ENCODE measurements around the gene RC3H2.

The RC3H2 gene

DNA sequence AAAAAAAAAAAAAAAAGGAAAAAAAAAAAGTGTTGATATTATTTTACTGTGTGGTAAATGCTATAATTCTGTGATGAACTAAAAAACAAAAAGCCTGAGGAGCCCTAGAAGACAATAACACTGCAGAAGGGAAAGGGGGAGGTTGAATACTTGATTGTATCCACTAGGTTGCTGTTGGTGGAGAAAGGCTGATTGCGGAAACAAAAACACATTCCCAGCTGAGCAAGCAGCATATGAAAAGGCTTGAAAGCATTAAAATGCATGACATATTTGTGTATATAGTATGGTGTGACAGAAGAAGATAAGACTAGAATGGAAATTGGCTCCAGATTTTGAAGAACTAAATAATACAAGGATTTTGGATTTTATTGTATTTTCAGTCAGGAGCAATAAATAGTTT lies 44.5 kb upstream of the RC3H2 start:
- Histone ChIP-seq H3K27me3 (no peaks in the 10 kb centered on the region), H3K4me1 (ENCODE audit: control insufficient read depth in 1 of 2, insufficient read depth in 1 of 2, low read depth in 1 of 2, low read length in 1 of 2) (peaks cover 0 to 7% of the 10 kb centered on the region in 2 experiments), H3K27ac (no peak overlapping the region), H3K9me3 (no peaks in the 10 kb centered on the region), H3K36me3 (no peaks in the 10 kb centered on the region), H3K4me3 (ENCODE audit: low read depth in 1 of 2, low read length in 1 of 2) (no peak overlapping the region)
- TF ChIP-seq, protein P1, sequence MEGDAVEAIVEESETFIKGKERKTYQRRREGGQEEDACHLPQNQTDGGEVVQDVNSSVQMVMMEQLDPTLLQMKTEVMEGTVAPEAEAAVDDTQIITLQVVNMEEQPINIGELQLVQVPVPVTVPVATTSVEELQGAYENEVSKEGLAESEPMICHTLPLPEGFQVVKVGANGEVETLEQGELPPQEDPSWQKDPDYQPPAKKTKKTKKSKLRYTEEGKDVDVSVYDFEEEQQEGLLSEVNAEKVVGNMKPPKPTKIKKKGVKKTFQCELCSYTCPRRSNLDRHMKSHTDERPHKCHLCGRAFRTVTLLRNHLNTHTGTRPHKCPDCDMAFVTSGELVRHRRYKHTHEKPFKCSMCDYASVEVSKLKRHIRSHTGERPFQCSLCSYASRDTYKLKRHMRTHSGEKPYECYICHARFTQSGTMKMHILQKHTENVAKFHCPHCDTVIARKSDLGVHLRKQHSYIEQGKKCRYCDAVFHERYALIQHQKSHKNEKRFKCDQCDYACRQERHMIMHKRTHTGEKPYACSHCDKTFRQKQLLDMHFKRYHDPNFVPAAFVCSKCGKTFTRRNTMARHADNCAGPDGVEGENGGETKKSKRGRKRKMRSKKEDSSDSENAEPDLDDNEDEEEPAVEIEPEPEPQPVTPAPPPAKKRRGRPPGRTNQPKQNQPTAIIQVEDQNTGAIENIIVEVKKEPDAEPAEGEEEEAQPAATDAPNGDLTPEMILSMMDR (IDR thresholded peaks at IDR 0.05) = no peak

DNA sequence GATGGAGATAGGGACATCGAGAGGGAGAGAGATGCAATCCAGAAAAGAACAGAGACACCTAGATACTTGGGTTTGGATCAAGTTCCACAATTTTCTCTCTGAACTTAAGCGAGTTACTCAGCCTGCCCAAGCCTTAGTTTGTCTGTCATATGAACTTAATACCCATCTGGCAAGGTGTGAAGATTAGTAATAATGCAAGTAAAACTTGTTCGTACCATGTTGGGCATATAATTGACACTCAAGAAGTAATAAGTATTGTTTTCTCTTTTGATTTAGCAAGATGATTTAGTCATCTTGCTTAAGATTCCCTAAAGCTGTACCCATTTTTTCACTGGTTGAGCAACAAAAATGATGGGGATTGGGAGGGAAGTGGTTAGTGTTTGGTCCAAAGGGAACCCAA lies 43.2 kb upstream of the RC3H2 start:
- TF ChIP-seq, protein P1 (IDR thresholded peaks at IDR 0.05) = no peak
- H3K27me3 ChIP-seq = no peaks in the 10 kb centered on the region
- H3K9me3 ChIP-seq = no peaks in the 10 kb centered on the region
- no peaks in the 10 kb centered on the region for H3K4me1 ChIP-seq (ENCODE audit: control insufficient read depth in 1 of 2, insufficient read depth in 1 of 2, low read depth in 1 of 2, low read length in 1 of 2)
- H3K36me3 ChIP-seq = no peaks in the 10 kb centered on the region
- H3K4me3 ChIP-seq (ENCODE audit: low read depth in 1 of 2, low read length in 1 of 2) = no peak overlapping the region
- H3K27ac ChIP-seq = no peak overlapping the region

DNA sequence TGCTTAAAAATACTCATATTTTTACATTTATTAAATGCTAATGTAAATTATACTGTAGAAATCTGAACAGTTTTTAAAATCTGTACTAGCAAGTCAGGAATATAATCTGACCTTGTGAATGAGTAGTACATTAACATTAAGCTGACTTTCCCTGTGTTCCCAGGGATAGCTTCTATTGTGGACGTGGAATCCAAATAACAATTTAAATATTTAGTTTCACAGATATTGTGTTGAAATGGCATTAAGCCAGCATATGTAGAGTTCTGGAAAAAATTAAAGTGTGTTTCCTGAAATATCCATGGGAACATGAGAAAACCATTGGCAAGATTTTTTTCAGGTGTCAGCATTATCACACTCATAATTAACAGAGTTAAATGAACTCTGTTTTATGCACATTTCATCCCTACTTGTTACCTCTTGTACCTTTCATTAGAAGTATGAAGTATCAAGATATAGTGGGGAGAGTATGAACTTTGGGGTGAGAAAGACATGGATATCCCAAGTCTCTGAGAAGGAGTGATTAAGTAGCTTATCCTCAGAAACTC lies 41.4 kb upstream of the RC3H2 start:
- Histone ChIP-seq H3K4me1 (ENCODE audit: control insufficient read depth in 1 of 2, insufficient read depth in 1 of 2, low read depth in 1 of 2, low read length in 1 of 2) (peaks cover 6 to 8% of the 10 kb centered on the region in 2 experiments), H3K36me3 (no peaks in the 10 kb centered on the region), H3K27ac (no peak overlapping the region), H3K27me3 (no peaks in the 10 kb centered on the region), H3K4me3 (ENCODE audit: low read depth in 1 of 2, low read length in 1 of 2) (no peak overlapping the region), H3K9me3 (no peaks in the 10 kb centered on the region)
- TF ChIP-seq, protein P1 (IDR thresholded peaks at IDR 0.05) = no peak

DNA sequence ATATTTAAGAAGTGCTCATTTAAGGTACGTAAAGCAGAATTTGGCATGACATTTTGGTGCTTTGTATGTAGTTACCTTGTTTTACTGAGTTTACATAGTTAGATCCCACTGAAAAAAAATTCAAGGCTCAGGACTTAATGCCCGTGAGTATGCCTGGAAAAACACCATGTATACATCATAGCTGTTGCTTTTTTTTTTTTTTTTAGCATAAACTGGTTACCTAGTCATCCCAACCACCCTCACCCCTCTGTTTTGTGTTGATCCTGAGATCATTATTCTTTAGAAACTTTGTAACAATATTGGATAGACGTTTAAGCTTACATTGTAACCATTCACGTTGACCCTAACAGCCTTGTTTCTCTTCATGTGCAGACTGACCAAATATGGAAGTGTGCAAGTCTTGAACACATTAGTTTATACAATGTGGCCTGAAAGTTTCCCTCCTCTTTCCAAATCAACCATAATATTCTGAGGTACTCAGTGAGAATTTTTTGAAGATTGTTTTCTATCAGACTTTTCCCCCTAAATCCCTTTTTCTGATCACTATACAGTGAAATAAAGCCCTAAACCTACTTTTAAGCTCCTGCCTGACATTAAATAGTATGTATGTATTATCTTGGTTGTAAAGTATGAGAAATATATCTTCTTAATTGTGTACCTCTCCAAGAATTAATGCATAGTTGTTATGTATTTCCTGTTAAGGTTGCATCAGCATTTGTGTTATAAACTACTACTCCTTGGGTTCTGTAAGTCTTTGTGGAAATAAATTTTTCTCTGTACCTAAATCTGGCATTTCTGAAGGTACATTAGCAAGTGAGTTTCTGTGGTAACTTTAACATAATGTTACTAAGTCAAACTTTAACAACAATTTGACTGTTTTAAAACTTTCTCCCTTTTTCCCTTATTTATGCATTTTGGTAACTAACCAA lies 40.1 kb upstream of the RC3H2 start:
- Histone ChIP-seq H3K27ac (no peak overlapping the region), H3K4me1 (ENCODE audit: control insufficient read depth in 1 of 2, insufficient read depth in 1 of 2, low read depth in 1 of 2, low read length in 1 of 2) (peaks cover 16 to 18% of the 10 kb centered on the region in 2 experiments), H3K4me3 (ENCODE audit: low read depth in 1 of 2, low read length in 1 of 2) (no peak overlapping the region), H3K9me3 (no peaks in the 10 kb centered on the region), H3K27me3 (no peaks in the 10 kb centered on the region), H3K36me3 (no peaks in the 10 kb centered on the region)
- TF ChIP-seq, protein P1 (IDR thresholded peaks at IDR 0.05) = no peak

DNA sequence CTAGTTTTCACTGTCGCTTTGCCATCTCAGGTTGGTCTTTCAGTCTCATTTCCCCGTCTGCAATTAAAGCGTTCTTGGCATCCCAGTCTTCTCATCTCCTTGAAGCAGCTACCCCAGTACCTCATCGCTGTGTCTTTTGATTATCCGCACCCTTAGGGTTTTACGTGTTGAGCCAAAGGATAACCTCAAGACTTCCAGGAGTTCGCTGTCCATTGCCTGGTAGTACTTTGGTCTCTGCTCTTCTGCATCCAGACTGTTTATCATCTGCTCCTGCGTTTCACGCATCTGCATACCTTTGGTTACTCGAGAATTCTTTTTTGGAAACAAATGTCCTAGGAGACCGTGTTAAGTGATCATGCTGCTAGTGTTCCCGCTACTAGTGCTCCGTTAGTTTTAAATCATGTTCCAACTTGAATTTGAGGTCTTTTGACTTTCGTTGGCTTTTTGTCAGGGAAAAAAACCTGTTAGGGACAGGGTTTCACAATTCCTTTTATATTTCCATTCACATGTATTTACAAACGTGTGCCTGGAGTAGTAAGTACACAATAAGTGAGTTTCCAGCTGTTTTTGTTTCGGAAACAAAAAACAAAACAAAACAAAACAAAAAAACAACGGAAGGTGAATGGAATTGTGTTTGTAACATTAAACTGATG lies 36.5 kb upstream of the RC3H2 start:
- TF ChIP-seq, protein P1 (IDR thresholded peaks at IDR 0.05) = no peak
- Histone ChIP-seq H3K27me3 (no peaks in the 10 kb centered on the region), H3K4me1 (ENCODE audit: control insufficient read depth in 1 of 2, insufficient read depth in 1 of 2, low read depth in 1 of 2, low read length in 1 of 2) (peaks cover 18 to 21% of the 10 kb centered on the region in 2 experiments)

More for the DNA sequence above, 36.5 kb upstream of the RC3H2 start:
- H3K27ac ChIP-seq = peak overlapping the region; percentile 90
- H3K4me3 ChIP-seq (ENCODE audit: low read depth in 1 of 2, low read length in 1 of 2) = peak overlapping the region; percentile 85 to 96
- no peaks in the 10 kb centered on the region for H3K9me3 ChIP-seq
- peaks cover 15% of the 10 kb centered on the region for H3K36me3 ChIP-seq

All from neutrophil (primary cell).